Lung (tissue), 12 donors: Measurements from ENCODE around the gene SHMT2. TPM values are rescaled to one million over a fixed set of nuclear protein-coding genes. Genes with fewer than 3 reads are reported as not detected.

Experiments used
- ATAC-seq: fragments of 200-7000 bp; cut with Tn5 transposase; one replicate; pipeline ENCODE4 v1.9.1; 2020; ENCODE audit warnings: moderate number of reproducible peaks; ENCODE audit not compliant: insufficient read depth, low FRiP score
- DNase-seq, 3 donors: peaks; one replicate each; pipeline ENCODE4 v3.0.0-alpha.2; 2013 to 2017
- H3K27ac ChIP-seq, 2 donors: one replicate each; pipeline ENCODE4 v1.5.1; 2013; ENCODE audit warnings: mild to moderate bottlenecking in 2 of 2, moderate library complexity in 2 of 2, control low read depth in 1 of 2, inconsistent platforms in 1 of 2, low read depth in 1 of 2, low read length in 1 of 2
- H3K27me3 ChIP-seq, 3 donors: one replicate each; pipeline ENCODE4 v1.5.1; 2013; ENCODE audit warnings: low read length in 2 of 3; ENCODE audit not compliant: control insufficient read depth in 3 of 3, insufficient read depth in 3 of 3
- H3K36me3 ChIP-seq, 4 donors: one replicate each; pipeline ENCODE4 v1.5.1; 2013; ENCODE audit warnings: low read length in 4 of 4, mild to moderate bottlenecking in 1 of 4, moderate library complexity in 1 of 4; ENCODE audit not compliant: control insufficient read depth in 4 of 4, insufficient read depth in 4 of 4
- H3K4me1 ChIP-seq, 5 donors: one replicate each; pipeline ENCODE4 v1.5.1; 2013; ENCODE audit warnings: low read length in 5 of 5, mild to moderate bottlenecking in 2 of 5, moderate library complexity in 1 of 5; ENCODE audit not compliant: control insufficient read depth in 5 of 5, insufficient read depth in 5 of 5
- H3K4me3 ChIP-seq: one replicate; pipeline ENCODE4 v1.5.1; 2013; ENCODE audit warnings: mild to moderate bottlenecking, control low read depth, moderate library complexity
- H3K9ac ChIP-seq, 2 donors: one replicate each; pipeline ENCODE4 v1.5.1; 2013; ENCODE audit warnings: low read length in 2 of 2, control low read depth in 1 of 2; ENCODE audit not compliant: insufficient read depth in 1 of 2
- H3K9me3 ChIP-seq, 4 donors: one replicate each; pipeline ENCODE4 v1.5.1; 2013; ENCODE audit warnings: low read length in 3 of 4, mild to moderate bottlenecking in 1 of 4, moderate library complexity in 1 of 4; ENCODE audit not compliant: control insufficient read depth in 4 of 4, insufficient read depth in 3 of 4
- CTCF ChIP-seq: IDR thresholded peaks from 2 replicates; pipeline ENCODE4 v1.5.1; 2012; ENCODE audit warnings: mild to moderate bottlenecking; ENCODE audit errors: control extremely low read depth, extremely low read depth
- WGBS, 2 donors: extraction: QIAGEN DNeasy Blood & Tissue Kit; methylation state at CpG; one replicate each; pipeline ENCODE4 v1.1.7; 2013; 5-methylcytosine and 5-hydroxymethylcytosine counted together
- polyA plus RNA-seq, 2 donors: library from polyadenylated mRNA; stranded (reverse); fragments of 200-250 nt; gene quantifications; one replicate each; pipeline ENCODE4 v1.2.1, GENCODE V29; 2013
- total RNA-seq, 2 donors: library from RNA; depleted of rRNA in 1 of 2; stranded (reverse); fragments of >200 nt in 1 of 2; gene quantifications; one replicate each; pipeline ENCODE4 v1.2.1, GENCODE V29; 2014 to 2021
- donor health status: control.
- donor health status: control.
- donor health status: Bipolar disorder and iron deficiency.
- donor health status: healthy.
- donor health status: DM: yes; HTN: yes; CAD: no.

Gene SHMT2
- total and polyA plus RNA-seq, 4 donors, result 46.1 to 113 (median 76.8) TPM

- H3K27me3 ChIP-seq, result peaks cover 0 to 45% (median 30%) of the 10 kb centered on the region in 3 donors
- 33 to 38% methylated on average over 11 of the region's 11 CpGs for WGBS, 2 donors
- no peaks in the 10 kb centered on the region for H3K9me3 ChIP-seq
- ATAC-seq (no peak), DNase-seq (no peak)
- no peak overlapping the region for H3K27ac ChIP-seq
- TF ChIP-seq CTCF, result no peak
- H3K4me3 ChIP-seq, result no peak overlapping the region
- H3K9ac ChIP-seq, result no peak overlapping the region
- peaks cover 0 to 23% (median 11%) of the 10 kb centered on the region in 4 donors for H3K36me3 ChIP-seq
- H3K4me1 ChIP-seq, result peaks cover 0 to 36% (median 12%) of the 10 kb centered on the region in 5 donors
These were observed 14.4 kb upstream of the SHMT2 start for GRCh38 chr12:57215065-57215464.

GRCh38 chr12:57215668-57216013 is 13.9 kb upstream of the SHMT2 start:
- Histone ChIP-seq H3K9ac (no peak overlapping the region), H3K4me3 (no peak overlapping the region), H3K27me3 (peaks cover 0 to 48% (median 33%) of the 10 kb centered on the region in 3 donors), H3K9me3 (no peaks in the 10 kb centered on the region), H3K4me1 (peaks cover 0 to 36% (median 12%) of the 10 kb centered on the region in 5 donors), H3K27ac (no peak overlapping the region), H3K36me3 (peaks cover 0 to 18% (median 7%) of the 10 kb centered on the region in 4 donors)
- WGBS, 2 donors, result 16 to 18% methylated on average over 7 of the region's 7 CpGs
- ATAC-seq (no peak), DNase-seq (no peak)
- no peak for TF ChIP-seq CTCF

GRCh38 chr12:57216014-57216911 is 13.2 kb upstream of the SHMT2 start, which contains the start of gene NXPH4:
Gene NXPH4, plus strand, starts transcription at chr12:57216794. Its CDS starts 176 bp downstream, at chr12:57216970.
- Histone ChIP-seq H3K4me1 (peaks cover 0 to 36% (median 12%) of the 10 kb centered on the region in 5 donors), H3K9ac (no peak within 1 kb of the TSS), H3K27ac (no peak within 1 kb of the TSS), H3K4me3 (no peak within 1 kb of the TSS), H3K9me3 (no peaks in the 10 kb centered on the region), H3K27me3 (peaks cover 2 to 55% (median 39%) of the 10 kb centered on the region in 3 donors), H3K36me3 (peaks cover 0 to 11% (median 4%) of the 10 kb centered on the region in 4 donors)
- peak in 1 of 3 donors; percentile 38 for DNase-seq
- no peak for TF ChIP-seq CTCF
- no peak for ATAC-seq
- 1 to 4% methylated on average over 54 to 102 of the region's 102 CpGs for WGBS, 2 donors
